Esophagus (tissue), 2 donors: ENCODE measurements around the gene SMIM26. TPM values are rescaled to one million over a fixed set of nuclear protein-coding genes. Genes with fewer than 3 reads are reported as not detected.
A peak's percentile ranks its signal among the peaks of the same experiment; 100 is the strongest.

ENCODE experiments used
- H3K27ac ChIP-seq, 2 donors: one replicate each; pipeline ENCODE4 v1.5.1; 2013; ENCODE audit warnings: low read depth in 2 of 2, mild to moderate bottlenecking in 2 of 2, inconsistent platforms in 1 of 2, low read length in 1 of 2, moderate library complexity in 1 of 2
- H3K27me3 ChIP-seq, 2 donors: one replicate each; pipeline ENCODE4 v1.6.1; 2013; ENCODE audit warnings: low read length in 2 of 2, control low read depth in 1 of 2, mild to moderate bottlenecking in 1 of 2; ENCODE audit not compliant: insufficient read depth in 2 of 2, control insufficient read depth in 1 of 2
- H3K36me3 ChIP-seq, 2 donors: one replicate each; pipeline ENCODE4 v1.6.1; 2013; ENCODE audit warnings: low read length in 1 of 2; ENCODE audit not compliant: control insufficient read depth in 2 of 2, insufficient read depth in 2 of 2
- H3K4me1 ChIP-seq, 2 donors: one replicate each; pipeline ENCODE4 v1.6.1; 2013; ENCODE audit warnings: low read length in 1 of 2; ENCODE audit not compliant: control insufficient read depth in 2 of 2, insufficient read depth in 2 of 2
- H3K4me3 ChIP-seq, 2 donors: one replicate each; pipeline ENCODE4 v1.5.1; 2013; ENCODE audit warnings: low read length in 2 of 2, mild to moderate bottlenecking in 2 of 2, low read depth in 1 of 2, moderate library complexity in 1 of 2
- H3K9me3 ChIP-seq, 2 donors: one replicate each; pipeline ENCODE4 v1.6.1; 2013; ENCODE audit warnings: mild to moderate bottlenecking in 2 of 2, low read depth in 1 of 2, low read length in 1 of 2, moderate library complexity in 1 of 2; ENCODE audit not compliant: control insufficient read depth in 2 of 2, insufficient read depth in 1 of 2
- WGBS, 2 donors: extraction: QIAGEN DNeasy Blood & Tissue Kit; methylation state at CpG; one replicate each; pipeline ENCODE4 v1.1.7; 2013; 5-methylcytosine and 5-hydroxymethylcytosine counted together
- polyA plus RNA-seq, 2 donors: library from polyadenylated mRNA; stranded (reverse); fragments of 200-250 nt; gene quantifications; one replicate each; pipeline ENCODE4 v1.2.3, GENCODE V29; 2013
- donor health status: healthy with polysubstance abuse.
- donor health status: Bipolar disorder and iron deficiency.

Gene SMIM26
- polyA plus RNA-seq, 2 donors, result 93.2 to 143 TPM

GRCh38 chr20:18609741-18610140 is 42.5 kb downstream of the SMIM26 start:
- no peaks in the 10 kb centered on the region for H3K27me3 ChIP-seq
- H3K4me1 ChIP-seq, result no peaks in the 10 kb centered on the region
- no peaks in the 10 kb centered on the region for H3K9me3 ChIP-seq
- H3K4me3 ChIP-seq, result no peak overlapping the region
- peaks cover 0 to 3% of the 10 kb centered on the region in 2 donors for H3K36me3 ChIP-seq
- no peak overlapping the region for H3K27ac ChIP-seq

- no peak overlapping the region for H3K4me3 ChIP-seq
- no peaks in the 10 kb centered on the region for H3K4me1 ChIP-seq
- H3K27ac ChIP-seq, result no peak overlapping the region
- H3K27me3 ChIP-seq, result no peaks in the 10 kb centered on the region
- H3K9me3 ChIP-seq, result no peaks in the 10 kb centered on the region
- peaks cover 0 to 3% of the 10 kb centered on the region in 2 donors for H3K36me3 ChIP-seq
- WGBS, 2 donors, result 89 to 93% methylated on average over 8 of the region's 8 CpGs
These were observed 44.3 kb downstream of the SMIM26 start for GRCh38 chr20:18611492-18611891.

- Histone ChIP-seq H3K9me3 (no peaks in the 10 kb centered on the region), H3K27me3 (no peaks in the 10 kb centered on the region), H3K36me3 (peaks cover 0 to 3% of the 10 kb centered on the region in 2 donors), H3K4me3 (no peak overlapping the region), H3K4me1 (no peaks in the 10 kb centered on the region), H3K27ac (peak overlapping the region; percentile 15 to 55)
- WGBS, 2 donors, result 66 to 75% methylated on average over 2 of the region's 2 CpGs
These were observed 46.3 kb downstream of the SMIM26 start for GRCh38 chr20:18613553-18613952.

- Histone ChIP-seq H3K36me3 (peaks cover 0 to 3% of the 10 kb centered on the region in 2 donors), H3K4me3 (no peak overlapping the region), H3K27me3 (no peaks in the 10 kb centered on the region), H3K4me1 (no peaks in the 10 kb centered on the region), H3K9me3 (no peaks in the 10 kb centered on the region), H3K27ac (peak overlapping the region in 1 of 2 donors; percentile 53)
- 86 to 94% methylated on average over 5 of the region's 5 CpGs for WGBS, 2 donors
These were observed 47.0 kb downstream of the SMIM26 start for GRCh38 chr20:18614244-18614643.

- 60 to 64% methylated on average over 5 of the region's 5 CpGs for WGBS, 2 donors
- H3K27me3 ChIP-seq, result no peaks in the 10 kb centered on the region
- no peaks in the 10 kb centered on the region for H3K9me3 ChIP-seq
- peaks cover 0 to 3% of the 10 kb centered on the region in 2 donors for H3K36me3 ChIP-seq
- H3K4me1 ChIP-seq, result no peaks in the 10 kb centered on the region
- H3K4me3 ChIP-seq, result no peak overlapping the region
- H3K27ac ChIP-seq, result no peak overlapping the region
These were observed 47.9 kb downstream of the SMIM26 start for GRCh38 chr20:18615020-18615650.

Other genes with a start within 250 kb of the SMIM26 start
- 1 to 10 TPM in 1 of 2 donors, under 1 TPM in 1; 0.69 to 1.7 TPM for gene DZANK1, start 100.4 kb upstream of the SMIM26 start, polyA plus RNA-seq
- gene POLR3F, start 100.0 kb upstream of the SMIM26 start, polyA plus RNA-seq, result 1 to 10 TPM; 5.0 to 5.9 TPM
- 1 to 10 TPM; 2.9 to 5.0 TPM for gene RBBP9, start 70.2 kb upstream of the SMIM26 start, polyA plus RNA-seq
- 10 to 100 TPM in 1 of 2 donors, 1 to 10 TPM in 1; 5.8 to 26.0 TPM for gene SEC23B, start 59.5 kb upstream of the SMIM26 start, polyA plus RNA-seq
- gene DTD1, start 20.6 kb downstream of the SMIM26 start, polyA plus RNA-seq, result 10 to 100 TPM in 1 of 2 donors, 1 to 10 TPM in 1; 9.7 to 27.4 TPM
- not detected for gene SCP2D1, start 246.4 kb downstream of the SMIM26 start, polyA plus RNA-seq